ENCODE results near the gene NFX1. TPM values are rescaled to one million over a fixed set of nuclear protein-coding genes. Genes with fewer than 3 reads are reported as not detected.
A peak's percentile ranks its signal among the peaks of the same experiment; 100 is the strongest.

NFX1 gene
- total RNA-seq, 4 donors from 2014 or later, result 35.2 to 101 (median 59.6) TPM

GRCh38 chr9:33344145-33344544 is 53.8 kb downstream of the NFX1 start:
- H3K27ac ChIP-seq, result no peak overlapping the region
- H3K36me3 ChIP-seq, result peaks cover 0 to 100% (median 6%) of the 10 kb centered on the region in 3 donors
- H3K9me3 ChIP-seq, result peaks cover 0 to 13% (median 0%) of the 10 kb centered on the region in 4 donors
- DNase-seq, result no peak
- H3K27me3 ChIP-seq, result no peaks in the 10 kb centered on the region
- no peak for TF ChIP-seq CTCF (IDR thresholded peaks at IDR 0.05)
- no peak for TF ChIP-seq POLR2A (IDR thresholded peaks at IDR 0.05)
- H3K4me3 ChIP-seq, result no peak overlapping the region
- no peaks in the 10 kb centered on the region for H3K4me1 ChIP-seq

GRCh38 chr9:33346564-33346963 is 56.2 kb downstream of the NFX1 start:
- H3K9me3 ChIP-seq, result no peaks in the 10 kb centered on the region
- H3K4me3 ChIP-seq, result no peak overlapping the region
- H3K27me3 ChIP-seq, result no peaks in the 10 kb centered on the region
- peaks cover 0 to 79% (median 0%) of the 10 kb centered on the region in 3 donors for H3K36me3 ChIP-seq
- no peaks in the 10 kb centered on the region for H3K4me1 ChIP-seq
- H3K27ac ChIP-seq, result no peak overlapping the region
- DNase-seq, result no peak
- TF ChIP-seq POLR2A (IDR thresholded peaks at IDR 0.05), result no peak
- no peak for TF ChIP-seq CTCF (IDR thresholded peaks at IDR 0.05)

- TF ChIP-seq POLR2A (IDR thresholded peaks at IDR 0.05), result no peak
- TF ChIP-seq CTCF (IDR thresholded peaks at IDR 0.05), result no peak
- no peaks in the 10 kb centered on the region for H3K9me3 ChIP-seq
- no peaks in the 10 kb centered on the region for H3K4me1 ChIP-seq
- no peak overlapping the region for H3K4me3 ChIP-seq
- H3K36me3 ChIP-seq, result peaks cover 0 to 55% (median 0%) of the 10 kb centered on the region in 3 donors
- no peaks in the 10 kb centered on the region for H3K27me3 ChIP-seq
- H3K27ac ChIP-seq, result peak overlapping the region in 1 of 4 donors; percentile 69
- DNase-seq, result no peak
Measured at GRCh38 chr9:33348998-33349397, 58.7 kb downstream of the NFX1 start.

- TF ChIP-seq POLR2A (IDR thresholded peaks at IDR 0.05) (no peak), CTCF (IDR thresholded peaks at IDR 0.05) (no peak)
- no peak for DNase-seq
- Histone ChIP-seq H3K4me3 (no peak overlapping the region), H3K9me3 (no peaks in the 10 kb centered on the region), H3K36me3 (peaks cover 0 to 55% (median 0%) of the 10 kb centered on the region in 3 donors), H3K27ac (peak overlapping the region in 2 of 4 donors; percentile 15 to 69), H3K4me1 (no peaks in the 10 kb centered on the region), H3K27me3 (no peaks in the 10 kb centered on the region)
Measured at GRCh38 chr9:33349743-33350142, 59.4 kb downstream of the NFX1 start.

- Histone ChIP-seq H3K4me3 (no peak overlapping the region), H3K27me3 (no peaks in the 10 kb centered on the region), H3K36me3 (peaks cover 0 to 50% (median 0%) of the 10 kb centered on the region in 3 donors), H3K9me3 (no peaks in the 10 kb centered on the region), H3K4me1 (no peaks in the 10 kb centered on the region), H3K27ac (peak overlapping the region in 2 of 4 donors; percentile 11 to 69)
- TF ChIP-seq POLR2A (IDR thresholded peaks at IDR 0.05) (no peak), CTCF (IDR thresholded peaks at IDR 0.05) (no peak)
- DNase-seq, result no peak
Measured at GRCh38 chr9:33350310-33350709, 60.0 kb downstream of the NFX1 start.

GRCh38 chr9:33351547-33351946 is 61.2 kb downstream of the NFX1 start:
- Histone ChIP-seq H3K27me3 (no peaks in the 10 kb centered on the region), H3K9me3 (no peaks in the 10 kb centered on the region), H3K27ac (peak overlapping the region in 1 of 4 donors; percentile 69), H3K4me3 (no peak overlapping the region), H3K4me1 (no peaks in the 10 kb centered on the region), H3K36me3 (peaks cover 0 to 43% (median 0%) of the 10 kb centered on the region in 3 donors)
- TF ChIP-seq POLR2A (IDR thresholded peaks at IDR 0.05) (no peak), CTCF (IDR thresholded peaks at IDR 0.05) (no peak)
- DNase-seq, result no peak
